Prostate gland (tissue), 2 donors: ENCODE results near the gene BIN1.

ENCODE experiments used
- POLR2A ChIP-seq: fragments of 450-650 bp; IDR thresholded peaks from one replicate; pipeline ENCODE4 v1.6.1; 2016; ENCODE audit warnings: antibody characterized with exemption, mild to moderate bottlenecking
- POLR2AphosphoS5 ChIP-seq: sonication (generic); formaldehyde crosslinking; IDR thresholded peaks from one replicate; pipeline ENCODE4 v1.6.1; 2017; ENCODE audit warnings: antibody characterized with exemption
- TF ChIP-seq, protein P1 (sequence below), 4 experiments: fragments of 200-600 bp in 2 of 4; fragments of 450-650 bp in 2 of 4; sonication (generic) in 2 of 4; IDR thresholded peaks; 1 replicate in 3 of 4; 2 replicates in 1 of 4; pipeline ENCODE4 v1.5.1; 2016 to 2019; ENCODE audit warnings: antibody characterized with exemption in 4 of 4, mild to moderate bottlenecking in 2 of 4, moderate library complexity in 2 of 4

- TF ChIP-seq POLR2AphosphoS5 (no peak), POLR2A (no peak)
- TF ChIP-seq, protein P1, sequence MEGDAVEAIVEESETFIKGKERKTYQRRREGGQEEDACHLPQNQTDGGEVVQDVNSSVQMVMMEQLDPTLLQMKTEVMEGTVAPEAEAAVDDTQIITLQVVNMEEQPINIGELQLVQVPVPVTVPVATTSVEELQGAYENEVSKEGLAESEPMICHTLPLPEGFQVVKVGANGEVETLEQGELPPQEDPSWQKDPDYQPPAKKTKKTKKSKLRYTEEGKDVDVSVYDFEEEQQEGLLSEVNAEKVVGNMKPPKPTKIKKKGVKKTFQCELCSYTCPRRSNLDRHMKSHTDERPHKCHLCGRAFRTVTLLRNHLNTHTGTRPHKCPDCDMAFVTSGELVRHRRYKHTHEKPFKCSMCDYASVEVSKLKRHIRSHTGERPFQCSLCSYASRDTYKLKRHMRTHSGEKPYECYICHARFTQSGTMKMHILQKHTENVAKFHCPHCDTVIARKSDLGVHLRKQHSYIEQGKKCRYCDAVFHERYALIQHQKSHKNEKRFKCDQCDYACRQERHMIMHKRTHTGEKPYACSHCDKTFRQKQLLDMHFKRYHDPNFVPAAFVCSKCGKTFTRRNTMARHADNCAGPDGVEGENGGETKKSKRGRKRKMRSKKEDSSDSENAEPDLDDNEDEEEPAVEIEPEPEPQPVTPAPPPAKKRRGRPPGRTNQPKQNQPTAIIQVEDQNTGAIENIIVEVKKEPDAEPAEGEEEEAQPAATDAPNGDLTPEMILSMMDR (IDR thresholded peaks at IDR 0.05) = no peak
These were observed 21.7 kb downstream of the BIN1 start for GRCh38 chr2:127085317-127085681.
